ENCODE data around the gene GLT8D2. TPM values are rescaled to one million over a fixed set of nuclear protein-coding genes. Genes with fewer than 3 reads are reported as not detected.

GLT8D2 gene
- total RNA-seq, 3 donors from 2014 or later (not counting 1 experiment from before 2014, with no cell fraction given) = 0.19 to 0.48 (median 0.32) TPM

GRCh38 chr12:104010606-104011169 lies 39.3 kb downstream of the GLT8D2 start:
- no peaks in the 10 kb centered on the region for H3K36me3 ChIP-seq (ENCODE audit: control insufficient read depth, insufficient read depth, low read length)
- WGBS (ENCODE audit: insufficient coverage) = 95% methylated on average over 2 of the region's 2 CpGs

DNA sequence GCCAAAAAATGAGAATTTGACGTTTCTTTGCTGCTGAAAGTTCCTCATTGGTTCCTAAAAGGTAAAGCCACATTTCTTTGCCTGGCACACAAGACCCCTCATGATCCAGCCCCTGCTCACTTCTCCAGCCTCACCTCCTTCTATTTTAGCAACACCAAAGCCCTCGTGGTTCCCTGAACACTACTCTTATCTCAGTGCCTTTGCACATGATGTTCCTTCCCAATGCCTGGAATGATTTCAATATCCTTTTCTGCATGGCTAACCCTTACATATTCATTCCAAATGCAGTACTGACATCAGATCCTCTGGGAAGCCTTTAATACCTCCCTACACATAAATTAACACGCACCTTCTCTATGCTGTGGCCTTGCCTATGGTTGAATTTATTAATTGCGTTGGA lies 39.9 kb downstream of the GLT8D2 start:
- Mint-ChIP-seq H3K4me3 (no peak overlapping the region), H3K4me1 (no peaks in the 10 kb centered on the region), H3K36me3 (no peaks in the 10 kb centered on the region), H3K27ac (no peak overlapping the region), H3K27me3 (ENCODE audit: low read depth in 2 of 2) (peaks cover 13 to 23% of the 10 kb centered on the region in 2 donors), H3K9me3 (no peaks in the 10 kb centered on the region)
- no peak overlapping the region for H3K4me3 ChIP-seq (ENCODE audit: low read length)
- no peaks in the 10 kb centered on the region for H3K4me1 ChIP-seq (ENCODE audit: control insufficient read depth, insufficient read depth, low read length)
- no peak overlapping the region for H3K27ac ChIP-seq (ENCODE audit: low read length)
- TF ChIP-seq, protein P1, sequence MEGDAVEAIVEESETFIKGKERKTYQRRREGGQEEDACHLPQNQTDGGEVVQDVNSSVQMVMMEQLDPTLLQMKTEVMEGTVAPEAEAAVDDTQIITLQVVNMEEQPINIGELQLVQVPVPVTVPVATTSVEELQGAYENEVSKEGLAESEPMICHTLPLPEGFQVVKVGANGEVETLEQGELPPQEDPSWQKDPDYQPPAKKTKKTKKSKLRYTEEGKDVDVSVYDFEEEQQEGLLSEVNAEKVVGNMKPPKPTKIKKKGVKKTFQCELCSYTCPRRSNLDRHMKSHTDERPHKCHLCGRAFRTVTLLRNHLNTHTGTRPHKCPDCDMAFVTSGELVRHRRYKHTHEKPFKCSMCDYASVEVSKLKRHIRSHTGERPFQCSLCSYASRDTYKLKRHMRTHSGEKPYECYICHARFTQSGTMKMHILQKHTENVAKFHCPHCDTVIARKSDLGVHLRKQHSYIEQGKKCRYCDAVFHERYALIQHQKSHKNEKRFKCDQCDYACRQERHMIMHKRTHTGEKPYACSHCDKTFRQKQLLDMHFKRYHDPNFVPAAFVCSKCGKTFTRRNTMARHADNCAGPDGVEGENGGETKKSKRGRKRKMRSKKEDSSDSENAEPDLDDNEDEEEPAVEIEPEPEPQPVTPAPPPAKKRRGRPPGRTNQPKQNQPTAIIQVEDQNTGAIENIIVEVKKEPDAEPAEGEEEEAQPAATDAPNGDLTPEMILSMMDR (IDR thresholded peaks at IDR 0.05) = no peak
- intact Hi-C loops (cut with micrococcal nuclease) = no loop called here
- no peaks in the 10 kb centered on the region for H3K36me3 ChIP-seq (ENCODE audit: control insufficient read depth, insufficient read depth, low read length)
- WGBS (ENCODE audit: insufficient coverage) = 91% methylated on average over 2 of the region's 4 CpGs
- no peaks in the 10 kb centered on the region for H3K9me3 ChIP-seq (ENCODE audit: control insufficient read depth, insufficient read depth, low read length)
- peaks cover 2% of the 10 kb centered on the region for H3K27me3 ChIP-seq (ENCODE audit: control insufficient read depth, insufficient read depth, low read length)
- DNase-seq (no peak), ATAC-seq (no peak)

More at GRCh38 chr12:104010606-104011169, 39.3 kb downstream of the GLT8D2 start:
- Histone ChIP-seq H3K27ac (ENCODE audit: low read length) (no peak overlapping the region), H3K4me1 (ENCODE audit: control insufficient read depth, insufficient read depth, low read length) (no peaks in the 10 kb centered on the region), H3K4me3 (ENCODE audit: low read length) (no peak overlapping the region), H3K9me3 (ENCODE audit: control insufficient read depth, insufficient read depth, low read length) (no peaks in the 10 kb centered on the region), H3K27me3 (ENCODE audit: control insufficient read depth, insufficient read depth, low read length) (peaks cover 2% of the 10 kb centered on the region)
- no peaks in the 10 kb centered on the region for H3K36me3 Mint-ChIP-seq
- H3K27ac Mint-ChIP-seq = no peak overlapping the region
- H3K9me3 Mint-ChIP-seq = no peaks in the 10 kb centered on the region
- no peak for DNase-seq
- H3K4me1 Mint-ChIP-seq = no peaks in the 10 kb centered on the region
- no peak overlapping the region for H3K4me3 Mint-ChIP-seq
- TF ChIP-seq, protein P1 (IDR thresholded peaks at IDR 0.05) = no peak
- H3K27me3 Mint-ChIP-seq (ENCODE audit: low read depth in 2 of 2) = peaks cover 10 to 23% of the 10 kb centered on the region in 2 donors
- no peak for ATAC-seq
- intact Hi-C loops (cut with micrococcal nuclease) = no loop called here

DNA sequence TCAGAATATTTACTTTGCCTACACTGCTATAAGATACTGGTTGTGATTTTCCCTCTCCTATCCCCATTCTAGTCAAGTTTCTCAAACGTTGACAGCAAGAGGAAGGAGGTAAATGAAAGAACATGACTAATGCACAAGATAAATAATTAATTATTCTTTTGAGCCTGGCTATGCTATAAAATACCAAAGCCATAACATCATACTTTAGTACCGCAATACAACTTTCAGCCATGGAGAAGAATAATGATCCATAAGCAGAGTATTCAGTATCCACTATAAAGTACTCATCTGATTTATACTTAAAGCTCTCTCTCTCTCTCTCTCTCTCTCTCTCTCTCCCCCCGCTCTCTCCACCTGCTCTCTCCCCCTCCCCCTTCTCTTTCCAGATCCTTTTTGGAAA lies 43.1 kb downstream of the GLT8D2 start:
- Mint-ChIP-seq H3K27me3 (ENCODE audit: low read depth in 2 of 2) (peaks cover 19 to 35% of the 10 kb centered on the region in 2 donors), H3K9me3 (no peaks in the 10 kb centered on the region), H3K4me1 (no peaks in the 10 kb centered on the region), H3K36me3 (no peaks in the 10 kb centered on the region), H3K27ac (no peak overlapping the region), H3K4me3 (no peak overlapping the region)
- no peak overlapping the region for H3K4me3 ChIP-seq (ENCODE audit: low read length)
- H3K9me3 ChIP-seq (ENCODE audit: control insufficient read depth, insufficient read depth, low read length) = no peaks in the 10 kb centered on the region
- intact Hi-C loops (cut with micrococcal nuclease) = no loop called here
- no peaks in the 10 kb centered on the region for H3K36me3 ChIP-seq (ENCODE audit: control insufficient read depth, insufficient read depth, low read length)
- no peak for DNase-seq
- peaks cover 2% of the 10 kb centered on the region for H3K27me3 ChIP-seq (ENCODE audit: control insufficient read depth, insufficient read depth, low read length)
- WGBS (ENCODE audit: insufficient coverage) = 92% methylated on average over 2 of the region's 3 CpGs
- TF ChIP-seq, protein P1 (IDR thresholded peaks at IDR 0.05) = no peak
- no peak for ATAC-seq
- H3K27ac ChIP-seq (ENCODE audit: low read length) = no peak overlapping the region
- no peaks in the 10 kb centered on the region for H3K4me1 ChIP-seq (ENCODE audit: control insufficient read depth, insufficient read depth, low read length)

GRCh38 chr12:104003596-104003995 lies 46.4 kb downstream of the GLT8D2 start:
- TF ChIP-seq, protein P1 (IDR thresholded peaks at IDR 0.05) = no peak
- DNase-seq = no peak
- H3K27me3 Mint-ChIP-seq (ENCODE audit: low read depth in 2 of 2) = peaks cover 33 to 59% of the 10 kb centered on the region in 2 donors

More at GRCh38 chr12:104003596-104003995, 46.4 kb downstream of the GLT8D2 start:
- H3K4me1 ChIP-seq (ENCODE audit: control insufficient read depth, insufficient read depth, low read length) = no peaks in the 10 kb centered on the region
- H3K27me3 ChIP-seq (ENCODE audit: control insufficient read depth, insufficient read depth, low read length) = peaks cover 2% of the 10 kb centered on the region
- intact Hi-C loops (cut with micrococcal nuclease) = no loop called here
- H3K9me3 ChIP-seq (ENCODE audit: control insufficient read depth, insufficient read depth, low read length) = no peaks in the 10 kb centered on the region
- Mint-ChIP-seq H3K4me3 (no peak overlapping the region), H3K9me3 (no peaks in the 10 kb centered on the region), H3K4me1 (no peaks in the 10 kb centered on the region), H3K27ac (no peak overlapping the region), H3K36me3 (no peaks in the 10 kb centered on the region)
- no peak for ATAC-seq
- H3K27ac ChIP-seq (ENCODE audit: low read length) = no peak overlapping the region
- WGBS (ENCODE audit: insufficient coverage) = no CpG with 5 or more reads among the region's 2 CpGs
- no peak overlapping the region for H3K4me3 ChIP-seq (ENCODE audit: low read length)
- H3K36me3 ChIP-seq (ENCODE audit: control insufficient read depth, insufficient read depth, low read length) = no peaks in the 10 kb centered on the region
